Kidney epithelial cell (primary cell): ENCODE data around the gene CGRRF1. TPM values are rescaled to one million over a fixed set of nuclear protein-coding genes. Genes with fewer than 3 reads are reported as not detected.

Experiments
- DNase-seq: peaks from one replicate; pipeline ENCODE4 v3.0.0-alpha.2; 2010; ENCODE audit warnings: low read depth
- H3K27me3 ChIP-seq: 2 replicates; pipeline ENCODE4 v1.6.0; 2011; ENCODE audit warnings: low read length; ENCODE audit not compliant: control insufficient read depth, insufficient read depth
- H3K36me3 ChIP-seq: 2 replicates; pipeline ENCODE4 v1.5.1; 2011; ENCODE audit warnings: low read length; ENCODE audit not compliant: control insufficient read depth, insufficient read depth
- H3K4me3 ChIP-seq: 2 replicates; pipeline ENCODE4 v1.5.1; 2011; ENCODE audit warnings: low read depth, mild to moderate bottlenecking, control low read depth, low read length
- CTCF ChIP-seq: IDR thresholded peaks from 2 replicates; pipeline ENCODE4 v1.5.1; 2011; ENCODE audit warnings: mild to moderate bottlenecking, moderate library complexity, low read length, control low read depth, inconsistent platforms; ENCODE audit not compliant: insufficient read depth, poor library complexity, severe bottlenecking
- total RNA-seq: library from RNA; depleted of rRNA; stranded (reverse); fragments of >200 nt; gene quantifications from 2 replicates; pipeline ENCODE4 v1.2.3, GENCODE V29; 2015

Gene CGRRF1
- total RNA-seq, 1 donor from 2014 or later: 13.4 TPM

DNA sequence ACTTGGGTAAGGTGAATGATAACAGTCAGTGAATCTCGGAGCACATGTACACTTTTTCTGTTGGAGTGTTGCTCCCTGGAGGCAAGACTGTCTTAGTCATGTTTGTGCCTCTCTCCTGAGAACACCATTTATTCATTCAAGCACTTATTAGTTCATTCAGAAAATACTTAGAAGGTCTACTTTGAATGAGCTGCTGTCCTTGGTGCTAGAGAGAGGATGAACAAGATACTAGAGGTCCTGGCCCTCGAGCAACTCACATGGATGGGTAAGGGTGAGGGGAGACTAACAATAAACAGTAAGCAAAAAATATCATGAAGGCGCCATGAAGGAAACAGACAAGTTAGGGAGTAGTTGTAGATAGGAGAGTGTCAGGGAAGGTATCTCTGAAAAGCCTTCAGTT is 40.2 kb downstream of the CGRRF1 start:
- TF ChIP-seq CTCF: no peak
- no peak for DNase-seq
- no peak overlapping the region for H3K4me3 ChIP-seq
- H3K27me3 ChIP-seq: no peaks in the 10 kb centered on the region
- H3K36me3 ChIP-seq: no peaks in the 10 kb centered on the region

DNA sequence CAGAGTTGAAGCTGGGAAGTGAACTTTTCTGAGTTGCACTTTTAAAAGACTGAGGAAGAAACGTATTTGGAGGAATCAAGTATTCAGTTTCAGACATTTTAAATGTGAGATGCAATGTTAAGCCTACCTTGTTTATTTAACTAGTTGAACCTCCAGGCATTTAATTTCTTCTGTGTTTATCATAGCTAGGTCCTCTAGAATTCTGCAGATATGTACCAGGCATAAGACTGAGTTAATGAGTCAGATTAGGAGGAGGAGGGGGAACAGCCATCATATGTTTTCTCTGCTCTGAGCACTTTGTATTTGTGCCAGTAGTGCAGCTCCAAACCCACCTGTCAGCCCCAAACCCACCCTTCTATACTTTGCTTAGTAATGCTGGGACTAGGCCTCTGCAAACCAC is 40.8 kb downstream of the CGRRF1 start:
- Histone ChIP-seq H3K4me3 (no peak overlapping the region), H3K36me3 (no peaks in the 10 kb centered on the region), H3K27me3 (no peaks in the 10 kb centered on the region)
- DNase-seq: no peak
- TF ChIP-seq CTCF: no peak

GRCh38 chr14:54554401-54554800 is 44.7 kb downstream of the CGRRF1 start:
- no peaks in the 10 kb centered on the region for H3K36me3 ChIP-seq
- TF ChIP-seq CTCF: no peak
- DNase-seq: no peak
- no peaks in the 10 kb centered on the region for H3K27me3 ChIP-seq
- no peak overlapping the region for H3K4me3 ChIP-seq

GRCh38 chr14:54555651-54556050 is 45.9 kb downstream of the CGRRF1 start:
- no peak for DNase-seq
- Histone ChIP-seq H3K4me3 (no peak overlapping the region), H3K36me3 (no peaks in the 10 kb centered on the region), H3K27me3 (no peaks in the 10 kb centered on the region)
- TF ChIP-seq CTCF: peak; percentile 6

GRCh38 chr14:54556535-54556934 is 46.8 kb downstream of the CGRRF1 start:
- no peak for TF ChIP-seq CTCF
- H3K36me3 ChIP-seq: no peaks in the 10 kb centered on the region
- no peak for DNase-seq
- no peaks in the 10 kb centered on the region for H3K27me3 ChIP-seq
- H3K4me3 ChIP-seq: no peak overlapping the region

DNA sequence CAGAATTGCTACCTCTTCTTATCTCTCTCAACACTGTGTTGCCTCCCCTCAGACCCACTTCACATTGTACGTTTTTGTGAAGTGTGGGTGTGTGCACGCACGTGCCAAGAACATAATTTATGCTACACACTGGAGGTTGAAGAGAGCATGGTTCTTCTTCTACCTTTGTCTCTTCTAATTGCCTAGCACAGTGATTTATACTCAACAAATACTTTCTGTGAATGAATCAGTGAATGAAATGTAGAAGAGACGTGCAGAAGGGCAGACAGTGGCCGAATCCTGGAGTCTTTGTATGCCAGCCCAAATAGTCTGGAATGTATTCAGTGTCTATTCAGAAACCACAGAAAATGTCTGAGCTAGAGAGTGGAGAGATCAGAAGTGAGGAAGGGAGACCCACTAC is 52.6 kb downstream of the CGRRF1 start:
- Histone ChIP-seq H3K27me3 (no peaks in the 10 kb centered on the region), H3K36me3 (no peaks in the 10 kb centered on the region), H3K4me3 (no peak overlapping the region)
- no peak for TF ChIP-seq CTCF
- DNase-seq: no peak
